Prostate gland (tissue), 2 donors: ENCODE measurements around the gene TNFRSF11A. TPM values are rescaled to one million over a fixed set of nuclear protein-coding genes. Genes with fewer than 3 reads are reported as not detected.

Experiments
- DNase-seq: peaks from one replicate; pipeline ENCODE4 v3.0.0-alpha.2; 2019; ENCODE audit warnings: low spot score
- H3K27ac ChIP-seq, 2 donors: fragments of 200-600 bp; sonication (generic); 2 replicates each; pipeline ENCODE4 v1.5.1; 2017 to 2019
- H3K27me3 ChIP-seq: fragments of 200-600 bp; sonication (generic); replicated peaks from 2 replicates; pipeline ENCODE4 v1.5.1; 2019; ENCODE audit not compliant: insufficient read depth
- H3K36me3 ChIP-seq, 2 donors: fragments of 200-600 bp; sonication (generic); 1 replicate in 1 of 2; 2 replicates in 1 of 2; pipeline versions ENCODE4 v1.5.1 to v1.8.1; 2017 to 2019
- H3K4me1 ChIP-seq: fragments of 200-600 bp; sonication (generic); replicated peaks from 2 replicates; pipeline ENCODE4 v1.5.1; 2019
- H3K4me3 ChIP-seq, 2 donors: fragments of 200-600 bp; sonication (generic); 2 replicates each; pipeline ENCODE4 v1.5.1; 2017 to 2019
- H3K9me3 ChIP-seq: fragments of 200-600 bp; sonication (generic); 2 replicates; pipeline ENCODE4 v1.5.1; 2017
- POLR2A ChIP-seq: fragments of 450-650 bp; IDR thresholded peaks from one replicate; pipeline ENCODE4 v1.6.1; 2016; ENCODE audit warnings: antibody characterized with exemption, mild to moderate bottlenecking
- POLR2AphosphoS5 ChIP-seq: sonication (generic); formaldehyde crosslinking; IDR thresholded peaks from one replicate; pipeline ENCODE4 v1.6.1; 2017; ENCODE audit warnings: antibody characterized with exemption
- WGBS: methylation state at CpG from one replicate; pipeline ENCODE4 v1.1.5; 2018; 5-methylcytosine and 5-hydroxymethylcytosine counted together
- intact Hi-C: fragments of 100-400 bp; cut with DNase I; formaldehyde crosslinking; loops from one replicate; pipeline ENCODE4 v1.14.2; 2022
- total RNA-seq, 2 donors: library from RNA; depleted of rRNA; stranded (reverse); fragments of >200 nt; gene quantifications; one replicate each; pipeline ENCODE4 v1.1.0, GENCODE V29; 2016
- TF ChIP-seq, protein P1 (sequence below), 4 experiments: fragments of 200-600 bp in 2 of 4; fragments of 450-650 bp in 2 of 4; sonication (generic) in 2 of 4; IDR thresholded peaks; 1 replicate in 3 of 4; 2 replicates in 1 of 4; pipeline ENCODE4 v1.5.1; 2016 to 2019; ENCODE audit warnings: antibody characterized with exemption in 4 of 4, mild to moderate bottlenecking in 2 of 4, moderate library complexity in 2 of 4

Gene TNFRSF11A
- total RNA-seq, 2 donors from 2014 or later: 6.1 to 10.2 TPM

DNA sequence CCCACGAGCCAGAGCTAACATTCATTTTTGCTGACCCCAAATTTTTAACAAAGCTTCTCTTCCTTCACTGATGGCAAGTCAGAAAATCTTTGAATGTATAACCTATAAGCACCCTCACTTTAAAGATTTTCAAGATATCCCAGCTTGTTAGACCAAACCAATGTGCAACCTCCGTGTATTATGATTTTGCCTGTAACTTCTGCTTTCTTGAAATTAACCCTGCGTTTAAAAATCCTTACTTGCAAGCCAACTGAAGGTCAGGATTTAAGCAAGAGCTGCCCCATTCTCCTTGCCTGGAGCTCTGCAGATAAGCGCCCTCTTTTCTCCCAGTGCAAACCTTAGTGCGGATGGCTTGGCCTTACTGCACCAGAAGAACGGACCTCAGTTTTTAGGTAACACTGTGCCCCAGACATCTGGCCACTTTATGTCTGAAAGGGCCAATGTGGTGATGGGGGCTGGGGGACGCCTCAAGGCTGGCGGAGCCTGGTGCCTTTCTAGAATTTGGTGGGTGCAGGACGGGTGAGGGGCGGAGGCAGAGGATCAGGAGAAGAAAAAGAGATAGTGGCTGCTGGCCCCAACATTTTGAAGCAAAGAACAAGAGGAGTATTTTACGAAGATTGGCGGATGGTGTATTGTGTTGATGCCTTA is 805 bp upstream of the TNFRSF11A start:
- H3K36me3 ChIP-seq: no peaks in the 10 kb centered on the region
- intact Hi-C loops: no loop called here
- H3K9me3 ChIP-seq: no peaks in the 10 kb centered on the region
- H3K27ac ChIP-seq: no peak overlapping the region
- 57% methylated on average over 12 of the region's 12 CpGs for WGBS
- TF ChIP-seq, protein P1, sequence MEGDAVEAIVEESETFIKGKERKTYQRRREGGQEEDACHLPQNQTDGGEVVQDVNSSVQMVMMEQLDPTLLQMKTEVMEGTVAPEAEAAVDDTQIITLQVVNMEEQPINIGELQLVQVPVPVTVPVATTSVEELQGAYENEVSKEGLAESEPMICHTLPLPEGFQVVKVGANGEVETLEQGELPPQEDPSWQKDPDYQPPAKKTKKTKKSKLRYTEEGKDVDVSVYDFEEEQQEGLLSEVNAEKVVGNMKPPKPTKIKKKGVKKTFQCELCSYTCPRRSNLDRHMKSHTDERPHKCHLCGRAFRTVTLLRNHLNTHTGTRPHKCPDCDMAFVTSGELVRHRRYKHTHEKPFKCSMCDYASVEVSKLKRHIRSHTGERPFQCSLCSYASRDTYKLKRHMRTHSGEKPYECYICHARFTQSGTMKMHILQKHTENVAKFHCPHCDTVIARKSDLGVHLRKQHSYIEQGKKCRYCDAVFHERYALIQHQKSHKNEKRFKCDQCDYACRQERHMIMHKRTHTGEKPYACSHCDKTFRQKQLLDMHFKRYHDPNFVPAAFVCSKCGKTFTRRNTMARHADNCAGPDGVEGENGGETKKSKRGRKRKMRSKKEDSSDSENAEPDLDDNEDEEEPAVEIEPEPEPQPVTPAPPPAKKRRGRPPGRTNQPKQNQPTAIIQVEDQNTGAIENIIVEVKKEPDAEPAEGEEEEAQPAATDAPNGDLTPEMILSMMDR (IDR thresholded peaks at IDR 0.05): no peak
- TF ChIP-seq POLR2AphosphoS5: no peak
- TF ChIP-seq POLR2A: no peak
- H3K4me1 ChIP-seq: no peaks in the 10 kb centered on the region
- DNase-seq: no peak
- H3K4me3 ChIP-seq: peak overlapping the region; percentile 41 to 47
- no peaks in the 10 kb centered on the region for H3K27me3 ChIP-seq

DNA sequence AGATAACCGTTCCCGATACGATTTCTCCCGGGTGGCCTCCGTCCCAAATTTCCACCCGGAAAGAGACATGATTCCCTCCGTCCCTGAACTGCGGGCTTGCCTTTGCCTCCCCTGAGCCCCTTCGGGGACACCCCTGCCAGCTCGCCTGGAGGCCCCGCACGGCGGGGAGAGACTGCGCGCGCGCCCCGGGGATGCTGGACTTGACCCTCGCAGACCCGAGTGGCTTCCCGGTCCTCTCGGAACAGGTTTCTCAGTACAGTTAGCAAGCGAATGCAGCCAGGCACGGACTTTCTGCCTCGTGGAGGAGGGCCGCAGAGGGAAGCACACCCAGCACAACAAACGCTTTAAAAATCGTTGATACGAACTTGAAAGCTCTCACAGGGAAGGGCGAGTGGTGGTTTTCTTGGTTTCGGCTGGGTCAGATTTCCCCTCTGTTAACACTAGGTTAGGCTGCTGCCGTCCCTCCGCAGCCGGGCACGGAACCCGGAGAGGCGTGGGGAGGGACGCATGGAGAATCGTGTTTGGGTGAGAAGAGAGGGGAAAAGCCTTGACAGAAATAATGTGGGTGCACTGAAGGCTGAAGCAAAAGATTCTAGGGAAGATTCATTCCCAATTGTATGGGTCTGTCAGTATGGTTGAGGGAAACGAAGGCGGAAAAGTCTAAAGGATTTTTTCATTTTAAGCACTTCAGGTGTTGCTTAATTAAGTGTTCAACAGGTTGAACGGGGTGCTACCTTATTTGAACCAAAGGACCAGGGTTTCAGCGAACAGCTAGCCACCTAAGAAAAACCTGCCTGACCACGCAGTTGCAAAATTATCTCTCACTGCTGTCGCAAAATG is 916 bp downstream of the TNFRSF11A start:
- peak overlapping the region; percentile 41 to 47 for H3K4me3 ChIP-seq
- no peaks in the 10 kb centered on the region for H3K9me3 ChIP-seq
- TF ChIP-seq, protein P1 (IDR thresholded peaks at IDR 0.05): no peak
- TF ChIP-seq POLR2A: no peak
- no peak for TF ChIP-seq POLR2AphosphoS5
- intact Hi-C loops: no loop called here
- WGBS: 4% methylated on average over 45 of the region's 45 CpGs
- no peak overlapping the region for H3K27ac ChIP-seq
- peak; percentile 9 for DNase-seq
- no peaks in the 10 kb centered on the region for H3K4me1 ChIP-seq
- H3K27me3 ChIP-seq: no peaks in the 10 kb centered on the region
- no peaks in the 10 kb centered on the region for H3K36me3 ChIP-seq

DNA sequence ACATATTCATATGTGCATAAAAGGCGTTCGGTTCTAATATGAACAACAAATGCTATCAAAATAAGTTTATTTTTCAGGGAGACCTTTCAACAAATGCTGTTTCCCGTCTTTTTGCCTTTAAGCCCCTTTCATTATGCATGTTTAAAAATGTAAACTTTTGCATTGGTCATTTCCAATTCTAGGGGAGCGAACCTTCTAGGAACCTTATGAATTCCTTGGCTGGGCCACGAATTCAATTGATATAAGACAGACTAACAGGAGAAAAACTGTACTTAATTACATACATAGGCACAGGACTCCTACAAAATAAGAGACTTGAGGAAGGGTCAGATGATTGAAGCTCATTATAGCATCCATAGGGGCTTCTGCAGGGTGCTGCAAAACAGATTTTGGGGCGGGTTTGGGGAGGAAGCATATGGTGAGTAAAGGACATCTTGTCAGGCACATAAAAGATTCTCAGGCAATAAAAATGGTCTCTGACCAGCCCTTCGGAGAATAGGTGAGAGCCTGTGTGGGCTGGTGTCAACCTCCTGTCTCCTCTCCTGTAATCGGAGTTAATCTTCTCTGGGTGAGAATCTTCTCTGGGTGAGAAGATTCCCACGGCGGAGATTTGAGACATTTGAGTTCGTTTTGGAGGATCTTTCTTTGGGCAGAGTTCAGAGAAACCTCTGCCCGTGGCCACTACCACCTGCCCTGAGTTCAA is 1.7 kb downstream of the TNFRSF11A start:
- Histone ChIP-seq H3K4me1 (no peaks in the 10 kb centered on the region), H3K9me3 (no peaks in the 10 kb centered on the region), H3K36me3 (no peaks in the 10 kb centered on the region), H3K4me3 (no peak overlapping the region), H3K27me3 (no peaks in the 10 kb centered on the region), H3K27ac (no peak overlapping the region)
- WGBS: 51% methylated on average over 12 of the region's 12 CpGs
- TF ChIP-seq POLR2AphosphoS5: no peak
- TF ChIP-seq, protein P1 (IDR thresholded peaks at IDR 0.05): no peak
- TF ChIP-seq POLR2A: no peak
- DNase-seq: no peak
- intact Hi-C loops: no loop called here

DNA sequence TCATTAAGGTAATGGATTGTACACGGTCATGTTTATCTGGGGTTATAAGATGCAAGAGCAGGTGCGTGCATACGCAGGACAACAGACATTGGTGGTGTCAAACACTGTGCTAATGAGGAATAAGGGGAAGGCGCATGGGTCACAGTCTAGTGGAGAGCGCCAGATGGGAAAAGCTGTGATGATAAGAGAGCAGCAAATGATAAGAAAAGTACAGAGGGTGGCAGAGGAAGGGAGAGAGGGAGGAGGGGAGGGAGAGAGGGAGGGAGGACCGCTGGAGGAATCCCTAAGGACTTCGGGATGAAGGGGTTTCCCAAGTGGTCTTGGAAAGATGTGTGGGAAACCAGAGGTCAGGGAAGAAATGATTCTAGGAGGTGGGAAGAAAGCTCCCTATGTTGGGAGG is 2.9 kb downstream of the TNFRSF11A start:
- H3K27ac ChIP-seq: no peak overlapping the region
- H3K27me3 ChIP-seq: no peaks in the 10 kb centered on the region
- H3K9me3 ChIP-seq: no peaks in the 10 kb centered on the region
- no peaks in the 10 kb centered on the region for H3K4me1 ChIP-seq
- H3K36me3 ChIP-seq: no peaks in the 10 kb centered on the region
- no peak for TF ChIP-seq POLR2AphosphoS5
- TF ChIP-seq, protein P1 (IDR thresholded peaks at IDR 0.05): no peak
- TF ChIP-seq POLR2A: no peak
- no peak overlapping the region for H3K4me3 ChIP-seq
- WGBS: 86% methylated on average over 7 of the region's 7 CpGs
- intact Hi-C loops: no loop called here
- DNase-seq: no peak
